HG03442 (cell line): Measurements from ENCODE around the gene CACNA1H.
"Not testable (repeated sequence)": the region's sequence is repeated elsewhere in the genome, so short reads cannot be mapped to it uniquely, and the experiment has no call there.

Experiments used
- ATAC-seq: cut with Tn5 transposase; IDR thresholded peaks from one replicate; pipeline ENCODE4 v1.9.1; 2021; ENCODE audit warnings: mild to moderate bottlenecking, moderate library complexity; ENCODE audit not compliant: unreplicated experiment

Gene CACNA1H

GRCh38 chr16:1243363-1243762, 90.5 kb downstream of the CACNA1H start:
- not testable (repeated sequence) for ATAC-seq

- not testable (repeated sequence) for ATAC-seq
These were observed 91.3 kb downstream of the CACNA1H start for GRCh38 chr16:1243907-1244850.

- no peak for ATAC-seq
These were observed 92.0 kb downstream of the CACNA1H start for GRCh38 chr16:1244881-1245280.

DNA sequence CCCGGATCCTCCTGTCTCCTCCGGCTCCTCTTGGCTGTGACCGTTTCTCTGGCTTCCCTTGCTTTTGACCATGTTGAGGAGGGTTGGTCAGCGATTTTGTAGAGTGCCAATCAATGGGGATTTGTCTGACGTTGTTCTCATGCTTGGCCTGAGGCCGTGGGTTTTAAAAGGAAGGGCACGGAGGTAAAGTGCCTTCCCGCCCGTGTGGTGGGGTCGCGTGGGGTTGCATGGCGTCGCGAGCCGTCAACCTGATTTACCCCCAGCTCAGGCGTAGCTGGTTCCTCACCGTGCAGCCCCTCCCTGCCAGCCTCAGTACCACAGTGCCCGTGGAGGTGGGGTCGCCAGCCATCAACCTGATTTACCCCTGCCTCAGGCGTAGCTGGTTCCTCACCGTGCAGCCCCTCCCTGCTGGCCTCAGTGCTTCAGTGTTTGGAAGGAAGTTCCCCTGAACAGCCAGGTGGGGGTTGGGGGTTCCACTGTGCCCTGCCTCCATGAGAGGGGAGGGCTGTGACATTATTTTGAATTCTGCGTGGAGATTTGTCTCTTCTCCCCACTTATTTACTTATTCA, 92.6 kb downstream of the CACNA1H start:
- ATAC-seq: no peak

- not testable (repeated sequence) for ATAC-seq
These were observed 95.1 kb downstream of the CACNA1H start for GRCh38 chr16:1247903-1248537.

DNA sequence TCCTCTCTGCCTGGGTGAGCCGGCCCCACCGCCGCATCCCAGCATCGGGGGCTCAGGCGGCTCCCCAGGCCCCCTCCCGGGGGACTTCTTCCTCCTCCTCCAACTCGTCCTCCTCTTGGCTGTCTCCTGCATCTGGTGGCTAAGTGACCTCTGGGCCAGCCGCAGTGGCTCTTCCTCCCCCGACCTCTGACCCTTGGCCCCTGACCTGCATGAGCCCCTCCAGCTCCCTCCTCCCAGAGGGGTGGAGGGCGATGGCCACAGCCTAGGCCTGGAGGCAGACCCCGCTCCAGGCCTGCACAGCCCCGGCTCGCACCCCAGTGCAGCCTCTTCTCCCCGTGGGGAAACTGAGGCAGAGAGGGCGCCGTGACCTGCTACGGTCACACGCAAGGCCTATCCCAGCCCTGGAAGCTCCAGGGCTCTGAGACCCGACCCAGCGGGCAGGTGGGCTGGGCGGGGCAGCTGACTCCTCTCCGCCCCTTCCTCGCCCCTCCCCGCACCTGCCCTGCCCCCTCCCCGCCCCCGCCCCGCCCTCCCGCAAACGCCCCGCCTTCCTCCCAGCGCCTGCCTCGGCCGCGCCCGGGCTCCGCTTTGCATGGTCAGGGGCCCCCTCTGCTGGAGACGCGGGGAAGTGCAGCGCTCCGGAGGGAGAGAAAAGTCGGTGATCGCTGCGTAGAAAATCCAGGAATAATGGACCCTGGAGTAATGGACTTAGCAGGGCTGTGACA, 96.3 kb downstream of the CACNA1H start:
- not testable (repeated sequence) for ATAC-seq

DNA sequence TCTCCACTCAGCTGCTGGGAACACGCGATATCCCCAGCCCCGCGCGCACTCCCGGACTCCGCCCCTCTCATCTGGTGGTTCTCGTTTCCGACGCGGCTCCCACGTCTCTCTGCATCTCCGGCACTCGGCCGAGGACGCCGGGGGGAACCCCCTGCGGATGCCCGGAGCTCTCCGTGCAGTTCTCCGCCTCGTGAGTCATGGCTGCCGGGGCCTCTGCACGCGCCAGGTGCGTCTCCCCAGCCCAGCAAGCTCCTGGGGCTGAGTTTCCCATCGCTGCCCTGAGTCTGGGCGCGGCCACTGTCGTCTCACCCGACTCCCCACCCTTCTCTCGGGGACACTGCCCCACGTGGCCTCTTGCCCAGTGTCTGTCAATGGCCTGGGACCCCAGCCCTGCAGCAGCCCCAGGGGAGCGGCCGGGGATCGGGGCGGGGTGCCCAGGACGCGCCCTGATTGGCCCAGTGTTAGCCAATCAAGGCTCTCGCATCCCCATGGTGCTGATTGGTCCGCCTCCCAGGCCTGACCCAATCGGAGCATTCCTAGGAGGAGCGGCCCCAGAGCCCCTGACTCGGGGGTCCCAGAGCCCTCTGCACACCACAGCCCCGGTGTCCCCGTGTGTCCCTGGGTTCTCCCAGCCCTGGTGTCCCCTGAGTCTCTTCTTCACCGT, 100.9 kb downstream of the CACNA1H start:
- not testable (repeated sequence) for ATAC-seq

- not testable (repeated sequence) for ATAC-seq
These were observed 101.9 kb downstream of the CACNA1H start for GRCh38 chr16:1254821-1255220.

DNA sequence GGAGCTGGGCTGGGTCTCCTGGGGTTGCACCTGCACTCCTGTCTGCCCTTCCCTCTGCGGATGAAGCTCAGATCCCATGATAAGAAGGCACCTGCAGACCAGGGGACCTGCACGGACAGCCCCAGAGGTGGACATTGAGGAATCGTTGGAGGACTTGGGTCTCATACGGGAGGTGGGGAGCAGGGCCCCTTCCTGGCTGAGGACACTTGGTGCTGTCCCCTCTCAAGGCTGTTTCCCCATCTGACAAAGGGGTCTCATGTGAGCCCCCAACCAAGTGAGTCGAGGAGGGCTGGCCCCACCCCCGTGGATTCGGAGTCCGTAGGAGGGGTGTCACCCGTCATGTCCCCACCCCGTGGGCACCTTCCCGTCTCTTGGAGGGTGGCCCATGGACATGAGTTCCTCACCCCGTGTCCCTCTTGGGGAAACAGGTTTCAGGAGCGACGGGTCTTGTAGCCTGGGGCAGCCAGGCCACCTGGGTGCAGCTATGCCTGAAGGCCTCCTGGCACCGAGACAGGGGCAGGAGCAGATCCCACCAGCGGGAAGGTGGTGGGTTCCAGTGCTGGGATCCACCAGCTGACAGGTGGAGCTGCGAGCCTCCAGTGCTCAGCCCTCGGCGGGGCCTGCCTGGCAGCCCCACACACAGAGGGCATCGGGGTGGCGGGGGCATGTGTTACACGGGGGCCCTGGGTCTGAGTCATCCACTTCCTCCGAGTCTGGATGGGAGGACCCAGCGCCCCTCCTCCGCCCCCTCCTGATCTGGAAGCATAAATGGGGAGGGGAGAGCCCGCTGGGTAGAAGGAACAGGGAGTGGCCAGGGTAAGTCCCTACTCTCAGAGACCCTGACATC, 102.6 kb downstream of the CACNA1H start, which contains the start of gene TPSD1:
TPSD1 (plus strand) TSS at position 794 of the 847 bp plus-strand sequence. CDS start 212 bp downstream, outside the sequence.
- not testable (repeated sequence) for ATAC-seq

DNA sequence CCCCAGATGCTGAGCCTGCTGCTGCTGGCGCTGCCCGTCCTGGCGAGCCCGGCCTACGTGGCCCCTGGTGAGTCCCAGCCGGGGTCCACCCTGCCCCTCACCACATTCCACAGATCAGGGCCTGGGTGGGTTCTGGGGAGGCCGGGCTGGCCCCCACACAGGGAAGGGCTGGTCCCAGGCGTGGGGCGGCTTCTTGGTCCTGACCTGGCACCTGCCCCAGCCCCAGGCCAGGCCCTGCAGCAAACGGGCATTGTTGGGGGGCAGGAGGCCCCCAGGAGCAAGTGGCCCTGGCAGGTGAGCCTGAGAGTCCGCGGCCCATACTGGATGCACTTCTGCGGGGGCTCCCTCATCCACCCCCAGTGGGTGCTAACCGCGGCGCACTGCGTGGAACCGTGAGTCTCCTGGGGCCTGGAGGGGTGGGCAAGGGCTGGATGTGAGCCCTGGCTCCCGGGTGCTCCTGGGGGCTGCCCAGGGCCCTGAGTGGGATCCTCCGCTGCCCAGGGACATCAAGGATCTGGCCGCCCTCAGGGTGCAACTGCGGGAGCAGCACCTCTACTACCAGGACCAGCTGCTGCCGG, 103.5 kb downstream of the CACNA1H start:
- not testable (repeated sequence) for ATAC-seq

DNA sequence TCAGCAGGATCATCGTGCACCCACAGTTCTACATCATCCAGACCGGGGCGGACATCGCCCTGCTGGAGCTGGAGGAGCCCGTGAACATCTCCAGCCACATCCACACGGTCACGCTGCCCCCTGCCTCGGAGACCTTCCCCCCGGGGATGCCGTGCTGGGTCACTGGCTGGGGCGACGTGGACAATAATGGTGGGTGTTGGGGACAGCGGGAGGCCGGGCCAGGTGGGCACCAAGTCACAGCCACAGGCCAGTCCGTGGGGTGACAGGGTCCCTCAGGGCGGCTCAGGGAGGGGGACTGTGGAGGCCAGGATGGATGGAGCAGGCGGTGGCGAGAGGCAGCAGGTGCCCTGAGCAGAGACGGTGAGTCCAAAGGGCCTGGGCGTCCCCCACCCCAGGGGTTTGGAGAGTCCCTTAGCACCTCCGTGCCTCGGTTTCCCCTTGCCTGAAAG, 104.0 kb downstream of the CACNA1H start:
- no peak for ATAC-seq

DNA sequence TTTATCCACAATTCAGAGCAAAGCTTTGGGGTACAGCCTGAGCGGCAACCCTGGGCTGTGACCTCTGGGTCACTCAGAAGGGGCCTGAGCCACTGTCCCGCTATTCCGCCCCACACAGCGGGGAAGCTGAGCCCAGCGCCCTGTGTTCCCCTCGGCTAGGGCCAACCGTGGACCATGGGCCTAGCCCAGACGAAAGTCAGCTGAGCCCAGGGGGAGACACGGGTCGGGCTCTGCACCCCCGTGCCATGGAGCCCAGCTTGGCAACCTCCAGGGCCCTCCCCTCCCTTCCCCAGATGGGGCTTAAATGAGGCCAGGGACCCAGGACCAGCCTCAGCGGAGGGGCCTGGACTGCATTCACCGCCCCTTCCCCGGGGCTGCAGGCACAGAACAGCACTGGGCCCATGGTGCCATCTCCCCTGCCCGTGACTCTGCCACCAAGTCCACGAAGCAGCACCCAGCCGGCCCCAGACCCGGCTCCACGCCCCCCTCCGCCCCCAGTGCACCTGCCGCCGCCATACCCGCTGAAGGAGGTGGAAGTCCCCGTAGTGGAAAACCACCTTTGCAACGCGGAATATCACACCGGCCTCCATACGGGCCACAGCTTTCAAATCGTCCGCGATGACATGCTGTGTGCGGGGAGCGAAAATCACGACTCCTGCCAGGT, 104.8 kb downstream of the CACNA1H start:
- no peak for ATAC-seq

GRCh38 chr16:1258225-1258600, 105.3 kb downstream of the CACNA1H start:
- no peak for ATAC-seq

DNA sequence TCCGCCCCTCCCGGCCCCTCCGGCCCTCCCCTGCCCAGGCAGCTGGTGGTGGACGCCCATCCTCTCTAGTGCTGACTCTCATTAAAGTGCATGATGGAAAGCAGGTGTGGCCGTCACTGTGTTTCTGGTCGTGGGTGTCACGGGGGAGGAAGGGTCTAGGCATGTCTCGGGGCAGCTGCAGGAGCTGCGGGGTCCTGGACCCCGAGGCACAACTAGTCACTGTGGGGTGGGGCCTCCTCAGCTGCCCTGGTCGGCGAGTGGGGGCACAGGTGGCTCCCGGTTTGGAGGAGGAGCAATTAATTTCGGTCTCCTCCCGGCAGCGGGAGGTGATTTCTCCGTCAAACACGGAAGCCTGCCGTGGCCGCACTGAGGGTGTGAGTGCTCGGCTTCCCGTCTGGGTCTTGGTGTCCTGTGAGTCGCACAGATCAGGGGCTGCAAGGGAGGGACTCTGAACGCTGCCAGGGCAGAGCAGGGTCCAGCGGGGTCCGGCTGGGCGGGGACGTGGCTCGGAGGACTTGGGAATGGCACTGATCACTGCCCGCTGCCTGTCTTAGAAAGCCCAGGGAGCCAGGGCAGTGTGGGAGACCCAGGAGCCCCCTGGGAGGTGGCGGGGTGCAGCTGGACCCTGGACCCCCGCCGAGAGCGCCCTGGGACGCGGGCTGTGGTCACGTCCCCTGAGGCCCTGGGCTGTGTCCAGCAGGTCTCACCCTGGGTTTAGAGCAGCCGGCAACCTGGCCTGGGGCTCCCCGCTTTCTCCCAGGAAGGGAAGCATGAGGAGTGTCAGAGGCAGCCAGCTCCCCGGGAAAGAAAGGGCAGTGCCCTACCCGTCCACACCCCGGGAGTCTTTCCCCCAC, 106.2 kb downstream of the CACNA1H start:
- ATAC-seq: no peak

DNA sequence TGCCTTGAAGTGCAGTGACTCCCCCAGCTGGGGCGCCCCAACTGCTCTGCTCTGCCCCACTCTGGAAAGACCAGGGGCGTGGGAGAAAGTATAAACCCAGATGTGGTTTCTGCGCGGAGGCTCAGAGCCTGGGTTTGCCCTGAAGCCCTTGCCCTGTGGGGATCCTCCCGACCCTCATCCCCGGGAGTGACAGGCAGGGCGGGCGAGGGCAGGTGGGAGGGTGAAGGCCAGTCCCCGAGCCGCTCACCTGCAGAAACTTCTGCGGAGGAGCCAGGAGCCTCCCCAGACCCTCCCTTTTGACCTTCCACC, 106.8 kb downstream of the CACNA1H start:
- no peak for ATAC-seq

GRCh38 chr16:1260101-1260680, 107.3 kb downstream of the CACNA1H start:
- no peak for ATAC-seq

- no peak for ATAC-seq
These were observed 108.4 kb downstream of the CACNA1H start for GRCh38 chr16:1261131-1261892.
